GM12878 (cell line): ENCODE data around the gene NOS1AP. TPM values are rescaled to one million over a fixed set of nuclear protein-coding genes. Genes with fewer than 3 reads are reported as not detected.

Experiments
- ATAC-seq: fragments of 200-7000 bp; cut with Tn5 transposase; 3 replicates; pipeline ENCODE4 v1.9.1; 2020; ENCODE audit warnings: mild to moderate bottlenecking, moderate library complexity
- BruUV-seq: library from RNA; stranded (reverse); fragments of 400-500 nt; replicated peaks from 2 replicates; lab custom pipeline; 2021; lab: Mats Ljungman, UMichigan
- CTCF ChIA-PET: fragments of 300-600 bp; sonication (Branson Sonifier 250); formaldehyde crosslinking; extraction: SDS; loops from one replicate; lab custom pipeline; 2021; ENCODE audit warnings: inconsistent platforms; lab: Yijun Ruan, JAX
- POLR2A ChIA-PET: fragments of 350-600 bp; formaldehyde crosslinking; extraction: SDS; loops from one replicate; lab custom pipeline; 2021; ENCODE audit warnings: inconsistent platforms; lab: Charles Lee
- RAD21 ChIA-PET: fragments of 300-600 bp; sonication (Branson Sonifier 250); formaldehyde crosslinking; loops from one replicate; lab custom pipeline; 2023; ENCODE audit warnings: antibody characterized with exemption; ENCODE audit not compliant: unreplicated experiment; lab: Charles Lee
- SMC1A ChIA-PET: fragments of 300-600 bp; sonication (Branson Sonifier 250); formaldehyde crosslinking; loops from one replicate; lab custom pipeline; 2023; ENCODE audit not compliant: unreplicated experiment, uncharacterized antibody; lab: Charles Lee
- DNase-seq: peaks from one replicate; pipeline ENCODE4 v3.0.0-alpha.2; 2011; ENCODE audit warnings: low read depth, low spot score
- FAIRE-seq: peaks from 3 replicates; lab custom pipeline; 2011; peaks lifted over from hg19 to GRCh38; lab: Jason Lieb, UNC
- H2AFZ ChIP-seq: 2 replicates; pipeline ENCODE4 v1.6.0; 2011; ENCODE audit warnings: low read depth, low read length, control low read depth; ENCODE audit not compliant: control insufficient read depth
- H3K27ac ChIP-seq: 2 replicates; pipeline ENCODE4 v1.5.1; 2011; ENCODE audit warnings: control low read depth; ENCODE audit not compliant: control insufficient read depth, insufficient read depth
- H3K27me3 ChIP-seq, 2 experiments: replicated peaks in 1 of 2; 2 replicates each; pipeline versions ENCODE4 v1.6.0 to v1.6.1; 2011; ENCODE audit warnings: low read length in 1 of 2; ENCODE audit not compliant: control insufficient read depth in 2 of 2, insufficient read depth in 2 of 2
- H3K36me3 ChIP-seq, 2 experiments: 2 replicates each; pipeline ENCODE4 v1.5.1; 2011; ENCODE audit warnings: low read length in 1 of 2; ENCODE audit not compliant: control insufficient read depth in 2 of 2, insufficient read depth in 2 of 2
- H3K4me1 ChIP-seq: 2 replicates; pipeline ENCODE4 v1.6.1; 2011; ENCODE audit warnings: mild to moderate bottlenecking, low read length, moderate library complexity, mixed read lengths; ENCODE audit not compliant: control insufficient read depth, insufficient read depth
- H3K4me2 ChIP-seq: 2 replicates; pipeline ENCODE4 v1.6.0; 2011; ENCODE audit warnings: control low read depth; ENCODE audit not compliant: control insufficient read depth, insufficient read depth
- H3K4me3 ChIP-seq: fragments of 200-600 bp; sonication (generic); 2 replicates; pipeline ENCODE4 v1.5.1; 2016
- H3K79me2 ChIP-seq: 2 replicates; pipeline ENCODE4 v1.6.0; 2011; ENCODE audit warnings: low read length; ENCODE audit not compliant: control insufficient read depth, insufficient read depth
- H3K9ac ChIP-seq: 2 replicates; pipeline ENCODE4 v1.8.0; 2011; ENCODE audit warnings: low read length, control low read depth, mixed read lengths; ENCODE audit not compliant: control insufficient read depth, insufficient read depth
- H3K9me3 ChIP-seq: replicated peaks from 3 replicates; pipeline ENCODE4 v1.5.1; 2011; ENCODE audit warnings: mild to moderate bottlenecking, low read length; ENCODE audit not compliant: control insufficient read depth, insufficient read depth
- H4K20me1 ChIP-seq: 2 replicates; pipeline ENCODE4 v1.6.0; 2011; ENCODE audit not compliant: control insufficient read depth, insufficient read depth
- ATF7 ChIP-seq: fragments of 450-650 bp; IDR thresholded peaks from 2 replicates; pipeline ENCODE4 v1.6.1; 2016; ENCODE audit warnings: low read depth, mild to moderate bottlenecking
- EP300 ChIP-seq, 2 experiments: fragments of 150-350 bp in 1 of 2; IDR thresholded peaks; 2 replicates each; pipeline ENCODE4 v1.6.1; 2011 to 2012; ENCODE audit warnings: low read depth in 2 of 2, low read length in 2 of 2, borderline replicate concordance in 1 of 2, improper control_type of control experiment in 1 of 2, inconsistent platforms in 1 of 2; ENCODE audit not compliant: control insufficient read depth in 1 of 2
- MYB ChIP-seq: fragments of 150-350 bp; IDR thresholded peaks from 2 replicates; pipeline ENCODE4 v1.6.1; 2014; ENCODE audit warnings: mild to moderate bottlenecking, low read depth, low read length, borderline replicate concordance
- SMC3 ChIP-seq: IDR thresholded peaks from 2 replicates; pipeline ENCODE4 v1.6.1; 2011; ENCODE audit warnings: low read length, improper control_type of control experiment, borderline replicate concordance
- YY1 ChIP-seq: IDR thresholded peaks from 2 replicates; pipeline ENCODE4 v1.6.1; 2011; ENCODE audit warnings: low read depth, mild to moderate bottlenecking, low read length
- ZNF207 ChIP-seq: fragments of 450-650 bp; IDR thresholded peaks from 2 replicates; pipeline ENCODE4 v1.6.1; 2014; ENCODE audit warnings: antibody characterized with exemption, mild to moderate bottlenecking, borderline replicate concordance
- ZNF622 ChIP-seq: fragments of 450-650 bp; IDR thresholded peaks from 2 replicates; pipeline ENCODE4 v1.6.1; 2017; ENCODE audit warnings: mild to moderate bottlenecking, inconsistent platforms
- ZSCAN29 ChIP-seq: fragments of 450-650 bp; IDR thresholded peaks from 2 replicates; pipeline ENCODE4 v1.6.1; 2017; ENCODE audit warnings: mild to moderate bottlenecking, moderate library complexity
- WGBS: methylation state at CpG from one replicate; pipeline ENCODE4 v1.1.6; 2016; ENCODE audit warnings: low lambda C conversion rate; ENCODE audit not compliant: insufficient replicate concordance, insufficient coverage; ENCODE audit errors: missing lambda C conversion rate; 5-methylcytosine and 5-hydroxymethylcytosine counted together
- in situ Hi-C: fragments of 300-500 bp; cut with MboI; formaldehyde crosslinking; loops from 9 replicates; pipeline ENCODE4 v1.14.3; 2018; ENCODE audit warnings: mixed read lengths
- intact Hi-C: fragments of 100-400 bp; cut with micrococcal nuclease; formaldehyde crosslinking; loops from one replicate; pipeline ENCODE4 v1.14.2; 2022; ENCODE audit not compliant: unreplicated experiment
- polyA plus RNA-seq, 11 experiments: library from polyadenylated mRNA; depleted of rRNA in 4 of 11; unstranded in 6 of 11; stranded (reverse) in 5 of 11; fragments of >200 nt; fragmentation: Nextera tagmentation in 4 of 11; fragmentation: Illumina TruSeq in 1 of 11; extraction: Ambion mirVana in 4 of 11; extraction: Trizol in 1 of 11; gene quantifications; 1 replicate in 1 of 11; 2 replicates in 10 of 11; pipeline versions ENCODE4 v1.2.1 to v1.2.3, GENCODE V29; 2011 to 2016; ENCODE audit warnings: inconsistent platforms in 2 of 11, missing spikeins in 2 of 11, low read depth in 1 of 11
- total RNA-seq, 4 experiments: library from RNA; depleted of rRNA in 3 of 4; stranded (reverse); fragments of >200 nt in 3 of 4; fragmentation: Illumina TruSeq in 1 of 4; extraction: Trizol in 1 of 4; gene quantifications; 2 replicates each; pipeline versions ENCODE4 v1.2.1 to v1.2.3, GENCODE V29; 2013 to 2021
- TF ChIP-seq, protein P1 (sequence below): IDR thresholded peaks from 2 replicates; pipeline ENCODE4 v1.6.1; 2011; ENCODE audit warnings: borderline replicate concordance, low read depth, mild to moderate bottlenecking, moderate library complexity, mixed read lengths, low read length; ENCODE audit not compliant: insufficient read depth; ENCODE audit errors: extremely low read length
- TF ChIP-seq, protein P2 (sequence below): fragments of 450-650 bp; IDR thresholded peaks from 2 replicates; pipeline ENCODE4 v1.6.1; 2018; ENCODE audit warnings: borderline replicate concordance, mild to moderate bottlenecking; ENCODE audit not compliant: partially characterized antibody
- TF ChIP-seq, protein P3 (sequence below): fragments of 450-650 bp; formaldehyde crosslinking; IDR thresholded peaks from 2 replicates; pipeline ENCODE4 v1.5.0; 2022; ENCODE audit warnings: mild to moderate bottlenecking, missing genetic modification characterization
- TF ChIP-seq, protein P4 (sequence below): fragments of 450-650 bp; IDR thresholded peaks from 2 replicates; pipeline ENCODE4 v1.6.1; 2017; ENCODE audit warnings: antibody characterized with exemption, mild to moderate bottlenecking, moderate library complexity

Gene NOS1AP
- total and polyA plus RNA-seq, 10 of the 15 experiments (the other 5 are each of a cell fraction or from before 2014, with no cell fraction given) = 0.03 to 0.15 TPM; not detected in 8

DNA sequence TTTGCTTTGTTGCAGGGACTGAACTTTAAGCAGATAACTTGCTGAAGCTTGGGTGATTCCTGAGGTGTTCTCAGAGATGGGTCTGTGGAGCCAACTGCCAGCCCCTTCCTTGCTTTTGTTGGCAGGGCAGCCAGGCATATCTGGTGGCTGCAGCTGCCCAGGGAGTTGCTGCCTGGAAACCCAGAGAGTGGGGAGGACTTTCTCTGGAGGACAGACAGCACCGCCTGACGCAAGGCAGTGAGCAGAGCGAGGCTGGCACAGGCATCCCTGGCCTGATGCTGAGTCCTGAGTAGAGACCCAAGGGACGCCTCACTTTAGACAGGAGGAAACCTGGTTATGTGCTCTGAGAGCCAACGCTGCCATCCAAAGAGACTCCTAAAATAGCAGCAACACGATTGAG is 36.1 kb upstream of the NOS1AP start (continued):
- TF ChIP-seq ZNF622 (no peak), EP300 (IDR thresholded peaks at IDR 0.05; ENCODE audit: borderline replicate concordance in 1 of 2, control insufficient read depth in 1 of 2, low read depth in 2 of 2, low read length in 2 of 2) (no peak)
- TF ChIP-seq, protein P1, sequence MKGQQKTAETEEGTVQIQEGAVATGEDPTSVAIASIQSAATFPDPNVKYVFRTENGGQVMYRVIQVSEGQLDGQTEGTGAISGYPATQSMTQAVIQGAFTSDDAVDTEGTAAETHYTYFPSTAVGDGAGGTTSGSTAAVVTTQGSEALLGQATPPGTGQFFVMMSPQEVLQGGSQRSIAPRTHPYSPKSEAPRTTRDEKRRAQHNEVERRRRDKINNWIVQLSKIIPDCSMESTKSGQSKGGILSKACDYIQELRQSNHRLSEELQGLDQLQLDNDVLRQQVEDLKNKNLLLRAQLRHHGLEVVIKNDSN = no peak
- TF ChIP-seq, all 136 proteins: peak for 0

DNA sequence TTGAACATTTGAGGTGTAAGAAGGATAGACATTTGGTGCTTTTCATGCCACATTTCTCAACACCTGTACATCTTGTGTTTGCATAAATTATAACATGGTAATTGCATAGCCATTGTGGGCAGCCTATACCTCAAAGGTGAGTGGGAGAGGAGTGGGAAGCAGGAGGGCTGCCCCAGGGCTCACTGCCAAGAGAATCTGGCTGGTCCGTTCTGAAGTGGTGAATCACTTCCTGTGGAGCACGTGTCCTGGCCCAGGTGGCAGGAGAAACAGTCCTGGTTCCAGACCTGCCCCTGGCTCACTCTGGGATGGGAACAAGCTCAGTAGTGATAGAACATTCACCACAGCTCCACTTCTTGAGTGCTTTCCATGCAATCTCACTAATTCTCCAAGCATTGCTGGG is 34.2 kb upstream of the NOS1AP start:
- no peak for ATAC-seq
- Histone ChIP-seq H3K9ac (no peak overlapping the region), H3K4me2 (no peak overlapping the region), H3K4me1 (no peaks in the 10 kb centered on the region), H3K27me3 (peaks cover 1 to 5% of the 10 kb centered on the region in 2 experiments; a peak in 2 of 4 replicates), H3K9me3 (no peaks in the 10 kb centered on the region), H4K20me1 (no peaks in the 10 kb centered on the region), H2AFZ (no peak overlapping the region), H3K36me3 (no peaks in the 10 kb centered on the region), H3K27ac (no peak overlapping the region), H3K4me3 (no peak overlapping the region), H3K79me2 (no peaks in the 10 kb centered on the region)
- FAIRE-seq = no peak
- SMC1A ChIA-PET = interaction anchor here (0.8 to 5.8 kb wide), 3 partner anchors 14 to 243 kb away, joined by 3 to 132 read pairs (median 3); no protein-coding TSS in a partner anchor
- 0% methylated on average over 2 of the region's 2 CpGs for WGBS
- in situ Hi-C loops (loop anchor here (5.0 kb wide), 1 partner anchor 248 kb away; no protein-coding TSS in a partner anchor), intact Hi-C loops (no loop called here)
- RAD21 ChIA-PET = interaction anchor here (6.4 kb wide), 1 partner anchor 242 kb away, joined by 152 read pairs; no protein-coding TSS in a partner anchor
- CTCF ChIA-PET = interaction anchor here (1.0 to 8.1 kb wide), 5 partner anchors 9 to 242 kb away, joined by 3 to 214 read pairs (median 4); no protein-coding TSS in a partner anchor
- BruUV-seq = no TSS peak
- POLR2A ChIA-PET = no interaction called here
- DNase-seq = no peak
- TF ChIP-seq ZNF207 (no peak), SMC3 (no peak), MYB (no peak), ZSCAN29 (no peak), YY1 (no peak), ATF7 (no peak)
- TF ChIP-seq, protein P2, sequence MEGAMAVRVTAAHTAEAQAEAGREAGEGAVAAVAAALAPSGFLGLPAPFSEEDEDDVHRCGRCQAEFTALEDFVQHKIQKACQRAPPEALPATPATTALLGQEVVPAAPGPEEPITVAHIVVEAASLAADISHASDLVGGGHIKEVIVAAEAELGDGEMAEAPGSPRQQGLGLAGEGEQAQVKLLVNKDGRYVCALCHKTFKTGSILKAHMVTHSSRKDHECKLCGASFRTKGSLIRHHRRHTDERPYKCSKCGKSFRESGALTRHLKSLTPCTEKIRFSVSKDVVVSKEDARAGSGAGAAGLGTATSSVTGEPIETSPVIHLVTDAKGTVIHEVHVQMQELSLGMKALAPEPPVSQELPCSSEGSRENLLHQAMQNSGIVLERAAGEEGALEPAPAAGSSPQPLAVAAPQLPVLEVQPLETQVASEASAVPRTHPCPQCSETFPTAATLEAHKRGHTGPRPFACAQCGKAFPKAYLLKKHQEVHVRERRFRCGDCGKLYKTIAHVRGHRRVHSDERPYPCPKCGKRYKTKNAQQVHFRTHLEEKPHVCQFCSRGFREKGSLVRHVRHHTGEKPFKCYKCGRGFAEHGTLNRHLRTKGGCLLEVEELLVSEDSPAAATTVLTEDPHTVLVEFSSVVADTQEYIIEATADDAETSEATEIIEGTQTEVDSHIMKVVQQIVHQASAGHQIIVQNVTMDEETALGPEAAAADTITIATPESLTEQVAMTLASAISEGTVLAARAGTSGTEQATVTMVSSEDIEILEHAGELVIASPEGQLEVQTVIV = no peak
- TF ChIP-seq, protein P3, sequence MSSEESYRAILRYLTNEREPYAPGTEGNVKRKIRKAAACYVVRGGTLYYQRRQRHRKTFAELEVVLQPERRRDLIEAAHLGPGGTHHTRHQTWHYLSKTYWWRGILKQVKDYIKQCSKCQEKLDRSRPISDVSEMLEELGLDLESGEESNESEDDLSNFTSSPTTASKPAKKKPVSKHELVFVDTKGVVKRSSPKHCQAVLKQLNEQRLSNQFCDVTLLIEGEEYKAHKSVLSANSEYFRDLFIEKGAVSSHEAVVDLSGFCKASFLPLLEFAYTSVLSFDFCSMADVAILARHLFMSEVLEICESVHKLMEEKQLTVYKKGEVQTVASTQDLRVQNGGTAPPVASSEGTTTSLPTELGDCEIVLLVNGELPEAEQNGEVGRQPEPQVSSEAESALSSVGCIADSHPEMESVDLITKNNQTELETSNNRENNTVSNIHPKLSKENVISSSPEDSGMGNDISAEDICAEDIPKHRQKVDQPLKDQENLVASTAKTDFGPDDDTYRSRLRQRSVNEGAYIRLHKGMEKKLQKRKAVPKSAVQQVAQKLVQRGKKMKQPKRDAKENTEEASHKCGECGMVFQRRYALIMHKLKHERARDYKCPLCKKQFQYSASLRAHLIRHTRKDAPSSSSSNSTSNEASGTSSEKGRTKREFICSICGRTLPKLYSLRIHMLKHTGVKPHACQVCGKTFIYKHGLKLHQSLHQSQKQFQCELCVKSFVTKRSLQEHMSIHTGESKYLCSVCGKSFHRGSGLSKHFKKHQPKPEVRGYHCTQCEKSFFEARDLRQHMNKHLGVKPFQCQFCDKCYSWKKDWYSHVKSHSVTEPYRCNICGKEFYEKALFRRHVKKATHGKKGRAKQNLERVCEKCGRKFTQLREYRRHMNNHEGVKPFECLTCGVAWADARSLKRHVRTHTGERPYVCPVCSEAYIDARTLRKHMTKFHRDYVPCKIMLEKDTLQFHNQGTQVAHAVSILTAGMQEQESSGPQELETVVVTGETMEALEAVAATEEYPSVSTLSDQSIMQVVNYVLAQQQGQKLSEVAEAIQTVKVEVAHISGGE (CRISPR knock-in tag) = no peak
- TF ChIP-seq, protein P4, sequence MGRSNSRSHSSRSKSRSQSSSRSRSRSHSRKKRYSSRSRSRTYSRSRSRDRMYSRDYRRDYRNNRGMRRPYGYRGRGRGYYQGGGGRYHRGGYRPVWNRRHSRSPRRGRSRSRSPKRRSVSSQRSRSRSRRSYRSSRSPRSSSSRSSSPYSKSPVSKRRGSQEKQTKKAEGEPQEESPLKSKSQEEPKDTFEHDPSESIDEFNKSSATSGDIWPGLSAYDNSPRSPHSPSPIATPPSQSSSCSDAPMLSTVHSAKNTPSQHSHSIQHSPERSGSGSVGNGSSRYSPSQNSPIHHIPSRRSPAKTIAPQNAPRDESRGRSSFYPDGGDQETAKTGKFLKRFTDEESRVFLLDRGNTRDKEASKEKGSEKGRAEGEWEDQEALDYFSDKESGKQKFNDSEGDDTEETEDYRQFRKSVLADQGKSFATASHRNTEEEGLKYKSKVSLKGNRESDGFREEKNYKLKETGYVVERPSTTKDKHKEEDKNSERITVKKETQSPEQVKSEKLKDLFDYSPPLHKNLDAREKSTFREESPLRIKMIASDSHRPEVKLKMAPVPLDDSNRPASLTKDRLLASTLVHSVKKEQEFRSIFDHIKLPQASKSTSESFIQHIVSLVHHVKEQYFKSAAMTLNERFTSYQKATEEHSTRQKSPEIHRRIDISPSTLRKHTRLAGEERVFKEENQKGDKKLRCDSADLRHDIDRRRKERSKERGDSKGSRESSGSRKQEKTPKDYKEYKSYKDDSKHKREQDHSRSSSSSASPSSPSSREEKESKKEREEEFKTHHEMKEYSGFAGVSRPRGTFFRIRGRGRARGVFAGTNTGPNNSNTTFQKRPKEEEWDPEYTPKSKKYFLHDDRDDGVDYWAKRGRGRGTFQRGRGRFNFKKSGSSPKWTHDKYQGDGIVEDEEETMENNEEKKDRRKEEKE = no peak
